ENCODE data around the gene APOB. TPM values are rescaled to one million over a fixed set of nuclear protein-coding genes. Genes with fewer than 3 reads are reported as not detected.
A peak's percentile ranks its signal among the peaks of the same experiment; 100 is the strongest.

APOB gene
- total and polyA plus RNA-seq, 2 of the 13 experiments (the other 11 are each of a cell fraction or from before 2014, with no cell fraction given) = 1,569 to 2,515 TPM

GRCh38 chr2:21014364-21015280 lies 29.3 kb downstream of the APOB start (continued):
- TF ChIP-seq, protein P1, sequence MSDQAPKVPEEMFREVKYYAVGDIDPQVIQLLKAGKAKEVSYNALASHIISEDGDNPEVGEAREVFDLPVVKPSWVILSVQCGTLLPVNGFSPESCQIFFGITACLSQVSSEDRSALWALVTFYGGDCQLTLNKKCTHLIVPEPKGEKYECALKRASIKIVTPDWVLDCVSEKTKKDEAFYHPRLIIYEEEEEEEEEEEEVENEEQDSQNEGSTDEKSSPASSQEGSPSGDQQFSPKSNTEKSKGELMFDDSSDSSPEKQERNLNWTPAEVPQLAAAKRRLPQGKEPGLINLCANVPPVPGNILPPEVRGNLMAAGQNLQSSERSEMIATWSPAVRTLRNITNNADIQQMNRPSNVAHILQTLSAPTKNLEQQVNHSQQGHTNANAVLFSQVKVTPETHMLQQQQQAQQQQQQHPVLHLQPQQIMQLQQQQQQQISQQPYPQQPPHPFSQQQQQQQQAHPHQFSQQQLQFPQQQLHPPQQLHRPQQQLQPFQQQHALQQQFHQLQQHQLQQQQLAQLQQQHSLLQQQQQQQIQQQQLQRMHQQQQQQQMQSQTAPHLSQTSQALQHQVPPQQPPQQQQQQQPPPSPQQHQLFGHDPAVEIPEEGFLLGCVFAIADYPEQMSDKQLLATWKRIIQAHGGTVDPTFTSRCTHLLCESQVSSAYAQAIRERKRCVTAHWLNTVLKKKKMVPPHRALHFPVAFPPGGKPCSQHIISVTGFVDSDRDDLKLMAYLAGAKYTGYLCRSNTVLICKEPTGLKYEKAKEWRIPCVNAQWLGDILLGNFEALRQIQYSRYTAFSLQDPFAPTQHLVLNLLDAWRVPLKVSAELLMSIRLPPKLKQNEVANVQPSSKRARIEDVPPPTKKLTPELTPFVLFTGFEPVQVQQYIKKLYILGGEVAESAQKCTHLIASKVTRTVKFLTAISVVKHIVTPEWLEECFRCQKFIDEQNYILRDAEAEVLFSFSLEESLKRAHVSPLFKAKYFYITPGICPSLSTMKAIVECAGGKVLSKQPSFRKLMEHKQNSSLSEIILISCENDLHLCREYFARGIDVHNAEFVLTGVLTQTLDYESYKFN (CRISPR knock-in tag; conservative IDR thresholded peaks at IDR 0.05) = 0 out of 2 replicates have a peak, but pooled peaks have one; percentile 27
- TF ChIP-seq, protein P2, sequence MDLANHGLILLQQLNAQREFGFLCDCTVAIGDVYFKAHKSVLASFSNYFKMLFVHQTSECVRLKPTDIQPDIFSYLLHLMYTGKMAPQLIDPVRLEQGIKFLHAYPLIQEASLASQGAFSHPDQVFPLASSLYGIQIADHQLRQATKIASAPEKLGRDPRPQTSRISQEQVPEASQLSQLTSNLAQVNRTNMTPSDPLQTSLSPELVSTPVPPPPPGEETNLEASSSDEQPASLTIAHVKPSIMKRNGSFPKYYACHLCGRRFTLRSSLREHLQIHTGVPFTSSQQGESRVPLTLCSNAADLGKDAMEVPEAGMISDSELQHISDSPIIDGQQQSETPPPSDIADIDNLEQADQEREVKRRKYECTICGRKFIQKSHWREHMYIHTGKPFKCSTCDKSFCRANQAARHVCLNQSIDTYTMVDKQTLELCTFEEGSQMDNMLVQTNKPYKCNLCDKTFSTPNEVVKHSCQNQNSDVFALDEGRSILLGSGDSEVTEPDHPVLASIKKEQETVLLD (CRISPR knock-in tag; IDR thresholded peaks at IDR 0.05; ENCODE audit: low read depth) = 0 out of 2 replicates have a peak, but pooled peaks have one; percentile 14
- no peak for TF ChIP-seq HIVEP1 (CRISPR knock-in tag; IDR thresholded peaks at IDR 0.05)
- TF ChIP-seq HDAC2 (CRISPR knock-in tag; IDR thresholded peaks at IDR 0.05) = no peak
- TF ChIP-seq IRF2 (CRISPR knock-in tag; IDR thresholded peaks at IDR 0.05) = no peak
- no peak for TF ChIP-seq ZBTB49 (CRISPR knock-in tag; IDR thresholded peaks at IDR 0.05; ENCODE audit: borderline replicate concordance)
- no peak for TF ChIP-seq ZNF318 (CRISPR knock-in tag; IDR thresholded peaks at IDR 0.05)
- no peak for TF ChIP-seq RFXAP (CRISPR knock-in tag; IDR thresholded peaks at IDR 0.05; ENCODE audit: borderline replicate concordance)
- TF ChIP-seq RBAK (CRISPR knock-in tag; IDR thresholded peaks at IDR 0.05) = no peak
- no peak for TF ChIP-seq CBX1 (IDR thresholded peaks at IDR 0.05; ENCODE audit: low read depth)
- TF ChIP-seq HOXA3 (CRISPR knock-in tag; IDR thresholded peaks at IDR 0.05) = no peak
- TF ChIP-seq POGZ (CRISPR knock-in tag; IDR thresholded peaks at IDR 0.05) = no peak

All from HepG2 (cell line).